Lower leg skin (tissue), 3 donors: ENCODE results near the gene RNASEH2B.

ENCODE experiments used
- POLR2A ChIP-seq, 2 donors: fragments of 450-650 bp; IDR thresholded peaks; one replicate each; pipeline ENCODE4 v1.6.1; 2016 to 2017; ENCODE audit warnings: antibody characterized with exemption in 2 of 2, mild to moderate bottlenecking in 1 of 2, moderate library complexity in 1 of 2
- TF ChIP-seq, protein P1 (sequence below), 3 donors: fragments of 450-650 bp; IDR thresholded peaks; one replicate each; pipeline ENCODE4 v1.5.1; 2016; ENCODE audit warnings: antibody characterized with exemption in 3 of 3, mild to moderate bottlenecking in 3 of 3, moderate library complexity in 2 of 3

- TF ChIP-seq, protein P1, sequence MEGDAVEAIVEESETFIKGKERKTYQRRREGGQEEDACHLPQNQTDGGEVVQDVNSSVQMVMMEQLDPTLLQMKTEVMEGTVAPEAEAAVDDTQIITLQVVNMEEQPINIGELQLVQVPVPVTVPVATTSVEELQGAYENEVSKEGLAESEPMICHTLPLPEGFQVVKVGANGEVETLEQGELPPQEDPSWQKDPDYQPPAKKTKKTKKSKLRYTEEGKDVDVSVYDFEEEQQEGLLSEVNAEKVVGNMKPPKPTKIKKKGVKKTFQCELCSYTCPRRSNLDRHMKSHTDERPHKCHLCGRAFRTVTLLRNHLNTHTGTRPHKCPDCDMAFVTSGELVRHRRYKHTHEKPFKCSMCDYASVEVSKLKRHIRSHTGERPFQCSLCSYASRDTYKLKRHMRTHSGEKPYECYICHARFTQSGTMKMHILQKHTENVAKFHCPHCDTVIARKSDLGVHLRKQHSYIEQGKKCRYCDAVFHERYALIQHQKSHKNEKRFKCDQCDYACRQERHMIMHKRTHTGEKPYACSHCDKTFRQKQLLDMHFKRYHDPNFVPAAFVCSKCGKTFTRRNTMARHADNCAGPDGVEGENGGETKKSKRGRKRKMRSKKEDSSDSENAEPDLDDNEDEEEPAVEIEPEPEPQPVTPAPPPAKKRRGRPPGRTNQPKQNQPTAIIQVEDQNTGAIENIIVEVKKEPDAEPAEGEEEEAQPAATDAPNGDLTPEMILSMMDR (IDR thresholded peaks at IDR 0.05) = no peak
- no peak for TF ChIP-seq POLR2A (IDR thresholded peaks at IDR 0.05)
These were observed 36.1 kb upstream of the RNASEH2B start for GRCh38 chr13:50873467-50873866.
